Ishikawa (cell line): Measurements from ENCODE around the gene KIRREL3.

Source experiments
- TAF1 ChIP-seq: IDR thresholded peaks from 2 replicates; pipeline ENCODE4 v1.6.1; 2012; ENCODE audit warnings: low read depth, mild to moderate bottlenecking
- ZBTB7A ChIP-seq: IDR thresholded peaks from 2 replicates; pipeline ENCODE4 v1.6.1; 2012; ENCODE audit warnings: low read depth
- TF ChIP-seq, protein P1 (sequence below): IDR thresholded peaks from 2 replicates; pipeline ENCODE4 v1.6.1; 2012
- TF ChIP-seq, protein P2 (sequence below): IDR thresholded peaks from 2 replicates; pipeline ENCODE4 v1.6.1; 2012

DNA sequence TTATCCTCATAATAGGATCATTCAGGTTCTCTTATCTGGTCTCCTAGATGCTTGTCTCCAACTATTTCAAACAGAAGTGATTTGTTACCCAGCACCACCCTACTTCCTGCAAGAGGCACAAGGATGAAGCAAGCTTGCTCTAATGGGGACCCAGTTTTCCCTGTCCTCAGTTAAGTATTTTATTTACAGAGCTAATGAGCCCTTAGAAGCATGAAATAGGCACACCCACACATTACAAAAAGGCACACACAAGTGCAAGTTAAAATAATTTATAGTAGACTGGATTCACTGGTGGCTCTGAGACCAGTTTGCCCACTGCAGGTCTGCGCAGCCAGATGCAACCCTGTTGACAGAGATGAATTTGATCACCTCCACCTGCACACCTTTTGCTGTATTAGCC lies 167.5 kb downstream of the KIRREL3 start:
- TF ChIP-seq, protein P1, sequence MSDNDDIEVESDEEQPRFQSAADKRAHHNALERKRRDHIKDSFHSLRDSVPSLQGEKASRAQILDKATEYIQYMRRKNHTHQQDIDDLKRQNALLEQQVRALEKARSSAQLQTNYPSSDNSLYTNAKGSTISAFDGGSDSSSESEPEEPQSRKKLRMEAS: no peak
- TF ChIP-seq ZBTB7A (no peak), TAF1 (no peak)
- TF ChIP-seq, protein P2, sequence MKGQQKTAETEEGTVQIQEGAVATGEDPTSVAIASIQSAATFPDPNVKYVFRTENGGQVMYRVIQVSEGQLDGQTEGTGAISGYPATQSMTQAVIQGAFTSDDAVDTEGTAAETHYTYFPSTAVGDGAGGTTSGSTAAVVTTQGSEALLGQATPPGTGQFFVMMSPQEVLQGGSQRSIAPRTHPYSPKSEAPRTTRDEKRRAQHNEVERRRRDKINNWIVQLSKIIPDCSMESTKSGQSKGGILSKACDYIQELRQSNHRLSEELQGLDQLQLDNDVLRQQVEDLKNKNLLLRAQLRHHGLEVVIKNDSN: no peak
